Right lobe of liver (tissue), 6 donors: ENCODE results near the gene MAPK14. TPM values are rescaled to one million over a fixed set of nuclear protein-coding genes. Genes with fewer than 3 reads are reported as not detected.
A peak's percentile ranks its signal among the peaks of the same experiment; 100 is the strongest.

Experiments used
- ATAC-seq, 4 donors: fragments of 200-7000 bp; cut with Tn5 transposase; one replicate each; pipeline ENCODE4 v1.9.1; 2020; ENCODE audit warnings: mild to moderate bottlenecking in 4 of 4, moderate library complexity in 4 of 4
- DNase-seq, 3 donors: peaks; one replicate each; pipeline ENCODE4 v3.0.0-alpha.2; 2020
- H3K27ac ChIP-seq, 3 donors: fragments of 200-600 bp; one replicate each; pipeline ENCODE4 v1.8.0; 2022
- H3K27me3 ChIP-seq, 2 donors: fragments of 200-600 bp; one replicate each; pipeline ENCODE4 v1.8.0; 2022
- H3K36me3 ChIP-seq, 4 donors: fragments of 200-600 bp; sonication (generic) in 1 of 4; one replicate each; pipeline versions ENCODE4 v1.5.1 to v1.8.0; 2017 to 2022; ENCODE audit warnings: control low read depth in 1 of 4
- H3K4me1 ChIP-seq, 4 donors: fragments of 200-600 bp; sonication (generic) in 1 of 4; one replicate each; pipeline versions ENCODE4 v1.5.1 to v1.8.0; 2017 to 2022; ENCODE audit warnings: control low read depth in 1 of 4
- H3K4me3 ChIP-seq, 3 donors: fragments of 200-600 bp; one replicate each; pipeline ENCODE4 v1.8.0; 2022
- H3K9me3 ChIP-seq, 4 donors: fragments of 200-600 bp; sonication (generic) in 1 of 4; one replicate each; pipeline versions ENCODE4 v1.5.1 to v1.8.0; 2017 to 2022; ENCODE audit warnings: control low read depth in 1 of 4
- POLR2A ChIP-seq: fragments of 450-650 bp; IDR thresholded peaks from one replicate; pipeline ENCODE4 v1.6.1; 2017; ENCODE audit warnings: antibody characterized with exemption, mild to moderate bottlenecking
- WGBS: methylation state at CpG from one replicate; pipeline ENCODE4 v1.1.6; 2018; ENCODE audit warnings: low coverage, low lambda C conversion rate; ENCODE audit not compliant: insufficient coverage; ENCODE audit errors: missing lambda C conversion rate; 5-methylcytosine and 5-hydroxymethylcytosine counted together
- intact Hi-C, 2 donors: fragments of 100-400 bp; cut with DNase I; formaldehyde crosslinking; loops; one replicate each; pipeline versions ENCODE4 v1.11.2 to v1.14.1; 2022
- total RNA-seq, 6 experiments: library from RNA; depleted of rRNA in 2 of 6; stranded (reverse); fragments of >200 nt in 2 of 6; fragmentation: NEBNext Ultra II Directional in 3 of 6; extraction: Animal tissue kit (Norgen Biotek cat#: 25700) in 3 of 6; gene quantifications; one replicate each; pipeline versions ENCODE4 v1.1.0 to v1.2.4, GENCODE V29; 2016 to 2023
- TF ChIP-seq, protein P1 (sequence below), 4 donors: fragments of 200-600 bp in 3 of 4; fragments of 450-650 bp in 1 of 4; IDR thresholded peaks; one replicate each; pipeline versions ENCODE4 v1.5.1 to v1.8.0; 2016 to 2022; ENCODE audit warnings: antibody characterized with exemption in 4 of 4, mild to moderate bottlenecking in 2 of 4
- donor health status: DM: no; HTN: yes; CAD: no.
- donor health status: DM: no; HTN: no; CAD: no.
- donor health status: DM: no; HTN: no; CAD: no.
- donor health status: DM: no; HTN: yes; CAD: no.
- donor health status: DM: no; HTN: yes; CAD: no.

Gene MAPK14
- total RNA-seq, 6 experiments from 2014 or later, result 37.9 to 53.3 (median 45.3) TPM

DNA sequence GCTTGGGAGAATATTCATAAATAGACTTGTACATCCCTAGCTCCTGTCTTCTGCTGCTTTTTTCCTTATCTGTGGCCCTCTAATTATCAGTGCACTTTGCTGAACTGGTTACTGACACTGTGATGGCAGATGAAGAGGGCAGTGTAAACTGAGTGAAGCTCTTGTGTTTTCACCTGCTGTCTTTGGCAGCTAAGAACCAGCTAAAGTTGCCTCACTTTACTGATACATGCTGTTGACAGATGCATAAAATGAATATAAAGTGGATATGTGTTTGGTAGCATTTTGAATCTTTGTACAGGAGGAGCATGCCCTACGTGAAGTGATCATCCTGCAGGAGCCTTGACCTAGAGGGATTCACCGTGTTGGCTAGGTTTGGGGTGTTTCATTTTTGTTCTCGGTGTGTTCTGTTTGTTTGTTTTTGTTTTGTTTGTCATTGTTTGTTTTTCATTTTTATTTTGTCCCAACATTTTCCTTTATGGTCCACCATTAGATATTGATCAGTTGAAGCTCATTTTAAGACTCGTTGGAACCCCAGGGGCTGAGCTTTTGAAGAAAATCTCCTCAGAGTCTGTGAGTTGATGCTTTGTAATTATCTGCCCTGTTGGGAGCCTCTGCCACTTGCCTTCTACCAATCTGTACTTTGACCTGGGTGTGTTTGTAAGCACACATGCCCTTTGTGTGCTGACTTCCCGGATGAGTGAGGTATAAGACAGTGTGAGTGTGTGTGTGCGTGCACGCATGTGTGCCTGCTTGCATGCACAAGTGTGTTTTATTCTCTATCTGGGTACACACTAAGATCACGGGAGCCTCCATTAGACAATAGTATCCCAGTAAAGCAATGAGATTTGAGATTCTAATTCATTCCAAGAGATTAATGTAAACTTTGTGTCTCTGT is 68.1 kb downstream of the MAPK14 start:
- Histone ChIP-seq H3K27me3 (no peaks in the 10 kb centered on the region), H3K36me3 (peaks cover 0 to 5% (median 0%) of the 10 kb centered on the region in 4 donors), H3K4me1 (peaks cover 0 to 25% (median 14%) of the 10 kb centered on the region in 4 donors), H3K4me3 (peak overlapping the region in 2 of 3 donors; percentile 14 to 24), H3K9me3 (no peaks in the 10 kb centered on the region), H3K27ac (peak overlapping the region; percentile 64 to 68 (median 65))
- DNase-seq, result peak; percentile 68 to 75 (median 74)
- ATAC-seq, result peak; percentile 88 to 94 (median 92)
- intact Hi-C loops, result loop anchor here in 1 of 2 donors (5.0 kb wide), 1 partner anchor 68 kb away; the partner anchor contains the start of gene MAPK14
- 33% methylated on average over 8 of the region's 8 CpGs for WGBS
- peak; percentile 56 for TF ChIP-seq POLR2A
- TF ChIP-seq, protein P1, sequence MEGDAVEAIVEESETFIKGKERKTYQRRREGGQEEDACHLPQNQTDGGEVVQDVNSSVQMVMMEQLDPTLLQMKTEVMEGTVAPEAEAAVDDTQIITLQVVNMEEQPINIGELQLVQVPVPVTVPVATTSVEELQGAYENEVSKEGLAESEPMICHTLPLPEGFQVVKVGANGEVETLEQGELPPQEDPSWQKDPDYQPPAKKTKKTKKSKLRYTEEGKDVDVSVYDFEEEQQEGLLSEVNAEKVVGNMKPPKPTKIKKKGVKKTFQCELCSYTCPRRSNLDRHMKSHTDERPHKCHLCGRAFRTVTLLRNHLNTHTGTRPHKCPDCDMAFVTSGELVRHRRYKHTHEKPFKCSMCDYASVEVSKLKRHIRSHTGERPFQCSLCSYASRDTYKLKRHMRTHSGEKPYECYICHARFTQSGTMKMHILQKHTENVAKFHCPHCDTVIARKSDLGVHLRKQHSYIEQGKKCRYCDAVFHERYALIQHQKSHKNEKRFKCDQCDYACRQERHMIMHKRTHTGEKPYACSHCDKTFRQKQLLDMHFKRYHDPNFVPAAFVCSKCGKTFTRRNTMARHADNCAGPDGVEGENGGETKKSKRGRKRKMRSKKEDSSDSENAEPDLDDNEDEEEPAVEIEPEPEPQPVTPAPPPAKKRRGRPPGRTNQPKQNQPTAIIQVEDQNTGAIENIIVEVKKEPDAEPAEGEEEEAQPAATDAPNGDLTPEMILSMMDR (IDR thresholded peaks at IDR 0.05), result no peak

DNA sequence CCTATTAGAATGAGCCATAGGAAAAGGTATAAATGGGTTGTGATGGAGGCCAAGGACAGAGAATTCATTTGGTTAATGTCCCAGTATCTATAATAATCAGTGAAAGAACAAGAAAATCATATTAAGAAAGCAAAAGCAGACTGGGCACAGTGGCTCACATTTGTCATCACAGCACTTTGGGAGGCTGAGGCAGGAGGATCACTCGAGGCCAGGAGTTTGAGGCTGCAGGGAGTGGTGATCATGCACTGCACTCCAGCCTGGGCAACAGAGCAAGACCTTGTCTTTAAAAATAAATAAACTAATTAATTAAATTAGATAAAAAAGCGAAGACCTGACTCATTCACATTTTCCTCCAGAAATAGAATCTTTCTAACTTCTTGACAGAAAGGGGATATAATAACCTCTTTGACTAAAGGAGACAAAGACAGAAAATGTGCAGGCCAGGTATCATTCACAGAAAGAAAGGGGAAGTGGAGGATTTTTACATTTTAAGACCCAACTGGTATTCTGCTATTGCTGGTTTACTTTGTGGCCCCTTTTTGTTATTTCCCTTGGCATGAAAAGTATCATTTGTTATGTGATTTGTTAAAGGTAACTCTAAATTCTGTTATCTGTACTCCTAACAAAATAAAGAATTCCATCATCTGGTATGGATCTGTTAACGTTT is 70.8 kb downstream of the MAPK14 start:
- Histone ChIP-seq H3K27me3 (no peaks in the 10 kb centered on the region), H3K4me3 (no peak overlapping the region), H3K4me1 (peaks cover 0 to 25% (median 14%) of the 10 kb centered on the region in 4 donors), H3K27ac (no peak overlapping the region), H3K36me3 (peaks cover 0 to 22% (median 4%) of the 10 kb centered on the region in 4 donors), H3K9me3 (no peaks in the 10 kb centered on the region)
- intact Hi-C loops, result loop anchor here in 1 of 2 donors (5.0 kb wide), 1 partner anchor 71 kb away; the partner anchor contains the start of gene MAPK14
- TF ChIP-seq POLR2A, result no peak
- TF ChIP-seq, protein P1 (IDR thresholded peaks at IDR 0.05), result no peak
- WGBS, result 76% methylated on average over 3 of the region's 3 CpGs
- ATAC-seq (no peak), DNase-seq (no peak)

DNA sequence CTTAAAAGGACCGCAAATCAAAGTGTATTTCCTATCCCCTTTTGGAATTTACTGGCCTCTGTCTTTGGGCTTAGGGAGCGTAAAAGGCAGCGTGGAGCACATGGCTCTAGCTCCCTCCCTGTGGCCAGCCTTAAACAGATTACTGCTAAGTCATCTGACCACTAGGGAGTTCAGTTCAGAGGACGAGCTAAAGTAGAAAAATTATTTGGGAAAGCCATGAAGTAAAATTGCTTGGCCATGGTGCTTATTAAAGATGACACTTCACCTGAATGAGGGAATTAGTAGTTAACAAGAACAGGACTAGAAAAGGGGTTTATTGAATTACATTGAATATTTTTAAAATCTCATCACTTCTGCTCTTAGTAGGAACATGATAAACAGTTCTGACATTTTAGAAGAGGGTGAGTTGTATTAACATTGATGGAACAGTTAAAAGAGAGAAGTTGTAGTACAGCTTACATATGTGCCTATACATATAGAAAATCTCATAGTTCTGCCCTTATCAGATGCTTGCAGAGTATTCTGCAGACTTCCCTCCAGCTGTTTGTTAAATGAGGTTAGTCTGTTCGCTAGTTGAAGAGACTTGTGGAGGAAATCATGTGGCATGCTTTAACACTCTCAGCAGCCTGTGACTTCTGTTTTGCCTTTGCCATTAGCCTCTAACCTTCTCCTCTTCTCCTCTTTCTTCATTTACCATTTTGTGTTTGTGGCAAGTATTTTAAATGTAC is 71.5 kb downstream of the MAPK14 start:
- Histone ChIP-seq H3K4me3 (no peak overlapping the region), H3K27me3 (no peaks in the 10 kb centered on the region), H3K9me3 (no peaks in the 10 kb centered on the region), H3K27ac (no peak overlapping the region), H3K4me1 (peaks cover 0 to 25% (median 14%) of the 10 kb centered on the region in 4 donors), H3K36me3 (peaks cover 0 to 29% (median 8%) of the 10 kb centered on the region in 4 donors)
- 60% methylated on average over 5 of the region's 5 CpGs for WGBS
- intact Hi-C loops, result loop anchor here in 1 of 2 donors (5.0 kb wide), 1 partner anchor 72 kb away; the partner anchor contains the start of gene MAPK14
- ATAC-seq (no peak), DNase-seq (no peak)
- TF ChIP-seq POLR2A, result no peak
- TF ChIP-seq, protein P1 (IDR thresholded peaks at IDR 0.05), result no peak

DNA sequence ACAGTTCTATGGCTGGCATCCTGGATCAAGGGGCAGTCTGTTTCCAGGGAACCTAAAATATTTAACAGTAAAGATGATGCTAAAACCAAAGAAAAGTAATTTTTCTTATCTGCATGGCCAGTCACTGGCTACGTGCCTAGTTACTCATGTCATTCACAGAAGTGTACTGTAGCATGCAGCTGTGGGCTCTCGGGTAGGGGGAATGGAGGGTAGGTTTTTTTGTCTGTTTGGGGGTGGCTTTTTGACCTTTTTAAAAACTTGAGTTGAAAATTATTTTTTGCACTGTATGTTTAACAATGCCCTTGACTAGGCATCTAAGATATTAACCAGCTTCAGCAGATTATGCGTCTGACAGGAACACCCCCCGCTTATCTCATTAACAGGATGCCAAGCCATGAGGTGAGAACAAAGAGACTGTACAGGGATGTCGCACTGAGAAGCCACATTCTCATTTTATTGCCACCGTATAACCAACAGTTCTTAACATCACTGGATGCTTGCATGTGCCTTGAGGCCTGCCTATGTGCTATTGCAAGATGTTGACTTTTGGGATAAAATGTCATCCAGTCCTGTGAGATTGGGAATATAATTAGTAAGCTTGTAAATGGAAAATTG is 72.4 kb downstream of the MAPK14 start:
- no peak overlapping the region for H3K27ac ChIP-seq
- H3K27me3 ChIP-seq, result no peaks in the 10 kb centered on the region
- no peak for DNase-seq
- WGBS, result 45% methylated on average over 6 of the region's 6 CpGs
- peaks cover 0 to 38% (median 9%) of the 10 kb centered on the region in 4 donors for H3K36me3 ChIP-seq
- peaks cover 0 to 22% (median 12%) of the 10 kb centered on the region in 4 donors for H3K4me1 ChIP-seq
- no peaks in the 10 kb centered on the region for H3K9me3 ChIP-seq
- no peak for ATAC-seq
- intact Hi-C loops, result loop anchor here in 1 of 2 donors (5.0 kb wide), 1 partner anchor 73 kb away; the partner anchor contains the start of gene MAPK14
- TF ChIP-seq, protein P1 (IDR thresholded peaks at IDR 0.05), result no peak
- no peak for TF ChIP-seq POLR2A
- H3K4me3 ChIP-seq, result no peak overlapping the region
